NOMO-1 treated with DMSO at 0.1 percent for 48 hours (cell line): ENCODE measurements around the gene SYT17.

Experiments used
- DNase-seq: peaks from one replicate; lab custom pipeline; 2025; ENCODE audit not compliant: unreplicated experiment; lab: John Stamatoyannopoulos, UW

SYT17 gene

DNA sequence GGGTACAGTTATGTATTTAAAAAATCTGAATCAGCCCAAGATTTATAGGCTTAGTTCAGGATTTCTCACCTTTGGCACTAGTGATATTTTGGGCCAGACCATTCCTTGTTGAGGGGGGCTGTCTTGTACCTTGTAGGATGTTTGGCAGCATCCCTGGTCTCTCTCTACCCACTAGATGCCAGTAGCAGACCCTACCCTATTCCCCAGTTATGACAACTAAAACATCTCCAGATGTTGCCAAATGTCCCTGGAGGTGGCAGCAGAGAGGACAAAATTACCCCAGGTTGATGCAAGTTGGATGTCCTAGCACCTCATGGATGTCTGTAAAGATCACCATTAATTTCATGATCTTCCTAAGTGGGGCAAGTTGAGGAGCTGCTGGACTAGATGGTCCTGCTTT is 45.8 kb downstream of the SYT17 start:
- DNase-seq = no peak

GRCh38 chr16:19215705-19216104 is 47.7 kb downstream of the SYT17 start:
- DNase-seq = no peak

DNA sequence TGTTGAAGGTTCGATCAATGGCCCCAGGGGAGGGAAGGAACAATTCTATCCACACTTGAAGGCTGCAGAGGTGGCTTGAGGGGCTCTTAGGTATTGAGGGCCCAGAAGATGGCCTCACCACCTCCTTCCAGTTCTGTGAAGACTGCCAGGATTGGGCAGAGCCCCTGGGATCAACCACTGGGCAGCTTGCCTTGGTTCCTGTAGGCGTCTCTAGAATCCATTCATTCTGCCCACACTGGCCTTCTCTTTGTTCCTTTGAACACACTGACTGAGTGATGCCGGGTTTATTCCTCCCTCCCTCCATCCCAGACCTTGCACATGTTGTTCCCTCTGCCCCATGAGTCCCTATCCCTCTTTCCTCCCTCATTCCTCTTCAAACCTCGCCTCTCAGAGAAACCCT is 50.5 kb downstream of the SYT17 start:
- DNase-seq = no peak

GRCh38 chr16:19219836-19220235 is 51.8 kb downstream of the SYT17 start:
- no peak for DNase-seq

- DNase-seq = peak; percentile 15
These were observed 55.5 kb downstream of the SYT17 start for GRCh38 chr16:19223235-19224170.

- no peak for DNase-seq
These were observed 57.6 kb downstream of the SYT17 start for GRCh38 chr16:19225651-19226050.

DNA sequence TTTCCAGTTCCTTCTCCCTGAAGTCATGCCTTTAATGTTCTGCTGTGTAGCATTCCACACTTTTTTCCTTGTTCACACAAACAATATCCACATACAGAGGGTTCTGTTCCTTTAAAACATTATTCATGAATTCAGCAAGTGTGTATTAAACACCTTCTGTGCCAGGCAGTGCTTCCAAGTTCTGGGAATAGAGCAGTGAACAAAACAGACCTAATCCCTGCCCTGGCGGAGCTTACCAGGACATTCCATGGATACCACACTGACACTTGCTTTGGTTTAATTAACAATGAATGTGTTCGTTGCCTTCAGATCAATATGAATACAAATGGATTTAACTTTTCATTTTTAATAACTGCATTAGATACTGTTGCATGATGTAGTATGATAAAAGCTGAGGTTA is 59.6 kb downstream of the SYT17 start:
- DNase-seq = no peak

- DNase-seq = no peak
These were observed 60.0 kb downstream of the SYT17 start for GRCh38 chr16:19228052-19228451.

GRCh38 chr16:19228575-19228974 is 60.5 kb downstream of the SYT17 start:
- no peak for DNase-seq

- DNase-seq = no peak
These were observed 62.5 kb downstream of the SYT17 start for GRCh38 chr16:19230575-19230974.

DNA sequence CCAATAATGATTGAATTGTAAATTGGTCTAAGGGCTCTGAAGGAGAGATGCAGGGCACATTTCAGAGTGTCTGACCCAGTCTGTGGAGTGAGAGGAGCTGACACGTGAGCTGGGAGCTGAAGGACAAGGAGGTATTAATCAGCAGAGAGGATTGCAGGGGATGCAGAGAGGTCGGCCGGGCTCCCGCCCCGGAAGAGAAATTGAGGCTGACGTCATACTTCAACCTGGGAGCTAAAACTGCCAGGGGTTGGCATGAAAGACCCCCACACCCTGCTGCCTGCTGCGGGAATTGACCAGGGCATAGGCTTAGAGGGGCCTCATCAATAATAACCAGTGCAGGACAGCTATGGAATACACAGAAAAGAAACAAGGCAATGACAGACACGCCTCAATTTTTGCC is 63.8 kb downstream of the SYT17 start:
- no peak for DNase-seq

DNA sequence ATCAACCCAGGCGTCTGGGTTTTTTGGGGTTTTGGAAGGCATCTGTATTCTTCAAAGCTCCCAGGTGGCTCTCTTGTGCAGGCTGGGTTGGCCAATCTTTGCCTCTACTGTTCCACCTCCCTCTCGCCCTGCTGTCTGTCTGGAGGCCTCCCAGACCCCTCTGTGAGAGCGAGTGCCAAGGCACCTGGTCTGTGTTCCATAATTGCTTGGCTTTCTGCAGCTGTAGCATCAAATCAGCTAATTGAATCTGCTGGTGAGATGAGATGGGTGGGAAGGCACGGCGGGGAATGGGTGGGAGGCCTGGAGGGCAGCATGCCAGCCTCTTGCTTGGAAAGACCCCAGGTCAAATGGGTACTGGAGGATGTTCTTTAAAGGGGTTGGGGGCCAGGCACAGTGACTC is 64.9 kb downstream of the SYT17 start:
- DNase-seq = no peak

DNA sequence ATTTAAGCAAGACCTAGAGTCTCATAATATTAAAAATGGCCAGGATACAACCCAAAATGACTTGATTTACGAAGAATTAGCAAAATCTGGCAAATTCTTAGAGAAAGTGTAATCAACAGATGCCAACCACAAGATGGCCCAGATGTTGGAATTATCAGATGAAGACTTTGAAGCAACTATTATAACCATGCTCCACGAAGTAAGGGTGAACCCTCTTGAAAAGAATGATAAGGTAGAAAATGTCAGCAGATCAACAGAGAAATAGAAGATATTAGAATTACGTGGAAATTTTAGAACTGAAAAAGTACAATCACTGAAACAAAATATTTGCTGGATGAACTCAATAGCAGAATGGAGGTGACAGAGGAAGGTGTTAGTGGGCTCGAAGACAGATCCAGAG is 67.4 kb downstream of the SYT17 start:
- no peak for DNase-seq

DNA sequence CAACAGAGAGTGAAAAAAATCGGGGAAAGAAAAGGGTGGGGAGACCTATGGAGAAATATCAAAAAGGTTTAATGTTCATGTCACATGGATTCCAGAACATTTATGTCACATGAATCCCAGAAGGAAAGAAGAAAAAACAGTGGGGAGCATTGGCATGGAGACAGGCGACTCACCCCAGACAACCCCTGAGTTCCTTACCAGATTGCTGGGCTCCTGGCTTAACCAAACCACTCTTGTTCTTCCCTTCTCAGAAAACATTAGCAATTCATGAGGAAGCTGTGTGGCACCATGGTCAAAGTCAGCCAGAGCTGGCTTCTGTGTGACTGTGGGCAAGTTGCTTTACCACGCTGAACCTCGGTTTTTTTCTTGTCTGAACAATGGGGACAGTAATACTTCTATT is 67.8 kb downstream of the SYT17 start:
- DNase-seq = no peak

GRCh38 chr16:19236561-19237209 is 68.6 kb downstream of the SYT17 start:
- no peak for DNase-seq

DNA sequence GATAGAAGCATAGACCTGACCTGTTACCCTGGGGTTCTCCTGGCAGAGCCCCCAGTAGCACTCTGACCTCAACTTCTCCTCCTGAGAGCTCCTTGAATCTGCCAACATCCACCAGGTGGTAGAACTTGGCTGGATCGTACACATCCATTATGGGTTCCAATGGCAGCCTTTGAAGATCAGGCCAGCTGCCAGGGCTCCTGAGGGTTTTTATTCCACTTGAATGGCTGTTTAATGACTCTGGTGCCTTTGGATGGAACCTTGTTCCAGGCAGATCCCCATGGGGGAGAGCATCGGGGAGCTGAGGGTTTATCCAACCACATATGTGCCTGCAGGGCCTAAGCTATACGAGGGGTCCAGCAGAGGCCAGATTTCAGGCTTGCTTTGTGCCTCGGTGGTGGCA is 70.4 kb downstream of the SYT17 start:
- DNase-seq = no peak

- no peak for DNase-seq
These were observed 71.6 kb downstream of the SYT17 start for GRCh38 chr16:19239511-19240155.

- no peak for DNase-seq
These were observed 72.5 kb downstream of the SYT17 start for GRCh38 chr16:19240494-19240893.

GRCh38 chr16:19241512-19241911 is 73.5 kb downstream of the SYT17 start:
- no peak for DNase-seq

DNA sequence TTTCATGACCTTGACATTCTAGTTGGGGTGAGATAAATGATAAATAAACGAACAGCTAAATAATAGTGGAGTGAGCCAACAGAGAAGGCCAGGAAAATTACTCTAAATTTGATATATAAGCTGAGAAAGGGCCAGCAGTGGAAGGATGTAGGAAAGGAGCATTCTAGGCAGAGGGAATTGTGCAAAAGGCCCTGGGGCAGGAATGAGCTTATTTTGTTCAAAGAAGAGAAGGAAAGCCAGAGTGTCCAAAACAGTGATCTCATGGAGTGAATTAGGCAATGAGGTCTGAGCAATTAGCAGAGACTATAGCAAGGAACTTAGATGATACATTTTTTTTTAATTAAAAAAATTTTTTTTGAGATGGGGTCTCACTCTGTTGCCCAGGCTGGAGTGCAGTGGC is 74.1 kb downstream of the SYT17 start:
- no peak for DNase-seq

GRCh38 chr16:19242987-19243575 is 75.0 kb downstream of the SYT17 start:
- DNase-seq = no peak
